HepG2 (cell line): Measurements from ENCODE around the gene RGS19. TPM values are rescaled to one million over a fixed set of nuclear protein-coding genes. Genes with fewer than 3 reads are reported as not detected.
A peak's percentile ranks its signal among the peaks of the same experiment; 100 is the strongest.

ENCODE experiments used
- ARNT2 ChIP-seq: sonication (generic); formaldehyde crosslinking; IDR thresholded peaks from 2 replicates; pipeline ENCODE4 v1.8.0; 2022; ENCODE audit warnings: mild to moderate bottlenecking, low read depth, missing genetic modification reagents, moderate library complexity
- EP300 ChIP-seq, 3 experiments: sonication (generic) in 1 of 3; formaldehyde crosslinking in 1 of 3; IDR thresholded peaks; 2 replicates each; pipeline versions ENCODE4 v1.5.1 to v1.6.1; 2011 to 2020; ENCODE audit warnings: low read depth in 2 of 3, low read length in 2 of 3, borderline replicate concordance in 1 of 3, improper control_type of control experiment in 1 of 3, mild to moderate bottlenecking in 1 of 3, missing genetic modification reagents in 1 of 3, moderate library complexity in 1 of 3
- FIP1L1 ChIP-seq: fragments of 200-400 bp; formaldehyde crosslinking; IDR thresholded peaks from 2 replicates; pipeline ENCODE4 v1.6.1; 2018; ENCODE audit warnings: low read depth, mild to moderate bottlenecking, low read length, moderate library complexity, borderline replicate concordance; ENCODE audit not compliant: insufficient read depth
- GATA4 ChIP-seq: sonication (generic); IDR thresholded peaks from 2 replicates; pipeline ENCODE4 v1.6.1; 2016; ENCODE audit warnings: antibody characterized with exemption, low read depth, borderline replicate concordance
- MTF1 ChIP-seq: sonication (generic); formaldehyde crosslinking; IDR thresholded peaks from 2 replicates; pipeline ENCODE4 v1.5.0; 2020; ENCODE audit warnings: missing genetic modification reagents
- SETDB1 ChIP-seq: sonication (generic); formaldehyde crosslinking; IDR thresholded peaks from 2 replicates; pipeline ENCODE4 v1.5.1; 2020; ENCODE audit warnings: missing genetic modification reagents, mild to moderate bottlenecking, borderline replicate concordance
- SMAD1 ChIP-seq: sonication (generic); formaldehyde crosslinking; IDR thresholded peaks from 2 replicates; pipeline ENCODE4 v1.4.0; 2020; ENCODE audit warnings: missing genetic modification reagents, low read depth, mild to moderate bottlenecking, borderline replicate concordance
- YY1 ChIP-seq: IDR thresholded peaks from 2 replicates; pipeline ENCODE4 v1.6.1; 2011; ENCODE audit warnings: low read length, low read depth, moderate library complexity, mild to moderate bottlenecking; ENCODE audit not compliant: insufficient read depth, insufficient replicate concordance
- ZFP36L2 ChIP-seq: sonication (generic); formaldehyde crosslinking; IDR thresholded peaks from 2 replicates; pipeline ENCODE4 v1.4.0; 2020; ENCODE audit warnings: missing genetic modification reagents
- ZNF256 ChIP-seq: sonication (generic); formaldehyde crosslinking; conservative IDR thresholded peaks from 2 replicates; pipeline ENCODE4 v1.4.0; 2020; ENCODE audit warnings: missing genetic modification reagents
- ZNF501 ChIP-seq: sonication (generic); formaldehyde crosslinking; IDR thresholded peaks from 2 replicates; pipeline ENCODE4 v1.5.1; 2020; ENCODE audit warnings: mild to moderate bottlenecking, moderate library complexity, missing genetic modification reagents
- ZNF720 ChIP-seq: sonication (generic); formaldehyde crosslinking; IDR thresholded peaks from 2 replicates; pipeline ENCODE4 v1.4.0; 2020; ENCODE audit warnings: missing genetic modification reagents
- ZNF780A ChIP-seq: sonication (generic); formaldehyde crosslinking; IDR thresholded peaks from 2 replicates; pipeline ENCODE4 v1.8.0; 2022; ENCODE audit warnings: mild to moderate bottlenecking, missing genetic modification reagents, moderate library complexity
- ZSCAN31 ChIP-seq: sonication (generic); formaldehyde crosslinking; IDR thresholded peaks from 2 replicates; pipeline ENCODE4 v1.5.0; 2020; ENCODE audit warnings: low read depth, mild to moderate bottlenecking, missing genetic modification reagents
- polyA plus RNA-seq, 8 experiments: library from polyadenylated mRNA; depleted of rRNA in 3 of 8; stranded (reverse) in 7 of 8; unstranded in 1 of 8; fragments of >200 nt; fragmentation: Illumina TruSeq in 4 of 8; extraction: Trizol in 4 of 8; gene quantifications; 2 replicates each; pipeline versions ENCODE4 v1.2.1 to v1.2.3, GENCODE V29; 2011 to 2016; ENCODE audit warnings: low read depth in 4 of 8, missing spikeins in 1 of 8, mixed read lengths in 1 of 8; ENCODE audit not compliant: insufficient read depth in 1 of 8
- total RNA-seq, 5 experiments: library from RNA; depleted of rRNA; stranded (reverse); fragments of >200 nt; fragmentation: Illumina TruSeq; extraction: Trizol; gene quantifications; 2 replicates each; pipeline ENCODE4 v1.2.3, GENCODE V29; 2016; ENCODE audit warnings: low read depth in 1 of 5
- TF ChIP-seq, protein P1 (sequence below): sonication (generic); formaldehyde crosslinking; IDR thresholded peaks from 2 replicates; pipeline ENCODE4 v1.4.0; 2020; ENCODE audit warnings: low read depth, missing genetic modification reagents
- TF ChIP-seq, protein P2 (sequence below): sonication (generic); formaldehyde crosslinking; IDR thresholded peaks from 2 replicates; pipeline ENCODE4 v1.5.0; 2020; ENCODE audit warnings: missing genetic modification reagents, mild to moderate bottlenecking, borderline replicate concordance
- TF ChIP-seq, protein P3 (sequence below): sonication (generic); formaldehyde crosslinking; IDR thresholded peaks from 2 replicates; pipeline ENCODE4 v1.5.0; 2020; ENCODE audit warnings: missing genetic modification reagents
- TF ChIP-seq, protein P4 (sequence below): sonication (generic); formaldehyde crosslinking; IDR thresholded peaks from 2 replicates; pipeline ENCODE4 v1.4.0; 2020; ENCODE audit warnings: mild to moderate bottlenecking, missing genetic modification reagents
- TF ChIP-seq, protein P5 (sequence below): sonication (generic); formaldehyde crosslinking; conservative IDR thresholded peaks from 2 replicates; pipeline ENCODE4 v1.5.0; 2020; ENCODE audit warnings: missing genetic modification reagents

The RGS19 gene
- total and polyA plus RNA-seq, 2 of the 13 experiments (the other 11 are each of a cell fraction or from before 2014, with no cell fraction given), result 10.7 to 11.9 TPM

DNA sequence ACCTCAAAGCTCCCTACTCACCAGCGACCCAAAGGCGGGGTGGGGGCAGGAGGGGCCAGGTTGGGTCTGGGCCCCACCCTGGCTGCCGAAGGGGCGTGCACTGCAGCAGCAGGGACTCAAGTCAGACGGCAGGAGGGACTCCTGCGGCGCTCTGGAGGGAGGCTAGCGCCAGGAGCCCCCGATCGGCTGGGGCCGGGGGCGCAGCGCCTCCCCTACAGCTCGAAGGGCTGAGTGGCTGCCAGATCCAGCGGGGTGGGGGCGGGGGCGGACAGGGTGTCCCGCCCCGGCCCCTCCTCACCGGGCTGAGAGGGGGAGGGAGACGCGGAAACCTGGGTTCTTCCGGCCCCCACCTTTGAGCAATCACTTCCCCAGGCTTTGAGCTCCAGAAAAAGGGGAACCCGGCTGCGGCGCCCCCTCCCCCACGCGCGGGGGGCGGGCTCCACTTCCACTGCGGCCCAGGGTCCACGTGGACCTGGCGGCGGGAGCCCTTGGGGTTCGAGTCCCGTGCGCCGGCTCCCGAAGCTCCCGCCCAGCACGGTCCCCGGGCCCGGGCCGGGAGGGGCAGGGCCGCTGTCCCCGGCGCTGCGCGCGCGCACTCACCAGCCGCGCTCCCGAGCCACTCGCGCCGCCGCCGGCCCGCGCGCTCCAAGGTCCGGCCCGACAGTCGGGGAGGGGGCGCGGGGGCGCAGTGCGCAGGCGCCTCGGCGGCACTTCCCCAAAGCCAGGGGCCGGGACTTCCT lies at the start of gene RGS19 (continued):
- TF ChIP-seq, protein P1, sequence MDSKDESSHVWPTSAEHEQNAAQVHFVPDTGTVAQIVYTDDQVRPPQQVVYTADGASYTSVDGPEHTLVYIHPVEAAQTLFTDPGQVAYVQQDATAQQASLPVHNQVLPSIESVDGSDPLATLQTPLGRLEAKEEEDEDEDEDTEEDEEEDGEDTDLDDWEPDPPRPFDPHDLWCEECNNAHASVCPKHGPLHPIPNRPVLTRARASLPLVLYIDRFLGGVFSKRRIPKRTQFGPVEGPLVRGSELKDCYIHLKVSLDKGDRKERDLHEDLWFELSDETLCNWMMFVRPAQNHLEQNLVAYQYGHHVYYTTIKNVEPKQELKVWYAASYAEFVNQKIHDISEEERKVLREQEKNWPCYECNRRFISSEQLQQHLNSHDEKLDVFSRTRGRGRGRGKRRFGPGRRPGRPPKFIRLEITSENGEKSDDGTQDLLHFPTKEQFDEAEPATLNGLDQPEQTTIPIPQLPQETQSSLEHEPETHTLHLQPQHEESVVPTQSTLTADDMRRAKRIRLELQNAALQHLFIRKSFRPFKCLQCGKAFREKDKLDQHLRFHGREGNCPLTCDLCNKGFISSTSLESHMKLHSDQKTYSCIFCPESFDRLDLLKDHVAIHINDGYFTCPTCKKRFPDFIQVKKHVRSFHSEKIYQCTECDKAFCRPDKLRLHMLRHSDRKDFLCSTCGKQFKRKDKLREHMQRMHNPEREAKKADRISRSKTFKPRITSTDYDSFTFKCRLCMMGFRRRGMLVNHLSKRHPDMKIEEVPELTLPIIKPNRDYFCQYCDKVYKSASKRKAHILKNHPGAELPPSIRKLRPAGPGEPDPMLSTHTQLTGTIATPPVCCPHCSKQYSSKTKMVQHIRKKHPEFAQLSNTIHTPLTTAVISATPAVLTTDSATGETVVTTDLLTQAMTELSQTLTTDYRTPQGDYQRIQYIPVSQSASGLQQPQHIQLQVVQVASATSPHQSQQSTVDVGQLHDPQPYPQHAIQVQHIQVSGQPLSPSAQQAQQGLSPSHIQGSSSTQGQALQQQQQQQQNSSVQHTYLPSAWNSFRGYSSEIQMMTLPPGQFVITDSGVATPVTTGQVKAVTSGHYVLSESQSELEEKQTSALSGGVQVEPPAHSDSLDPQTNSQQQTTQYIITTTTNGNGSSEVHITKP (CRISPR knock-in tag), result no peak
- TF ChIP-seq SMAD1 (CRISPR knock-in tag) (no peak), ARNT2 (CRISPR knock-in tag) (0 out of 2 replicates have a peak, but pooled peaks have one; percentile 12), FIP1L1 (no peak), SETDB1 (CRISPR knock-in tag) (peak; percentile 64; the same call in 1 of the 2 replicates), EP300 (IDR thresholded peaks at IDR 0.05; ENCODE audit: low read depth in 2 of 2, low read length in 2 of 2) (no peak), EP300 (CRISPR knock-in tag; IDR thresholded peaks at IDR 0.05; ENCODE audit: borderline replicate concordance) (no peak), ZNF256 (no peak), YY1 (no peak), MTF1 (no peak), ZNF720 (CRISPR knock-in tag) (peak; percentile 67; the same call in 1 of the 2 replicates), GATA4 (no peak), ZFP36L2 (CRISPR knock-in tag) (no peak), ZNF501 (CRISPR knock-in tag) (no peak; the same call in none of the 2 replicates), ZNF780A (CRISPR knock-in tag) (no peak), ZSCAN31 (CRISPR knock-in tag) (no peak)
- TF ChIP-seq, protein P2, sequence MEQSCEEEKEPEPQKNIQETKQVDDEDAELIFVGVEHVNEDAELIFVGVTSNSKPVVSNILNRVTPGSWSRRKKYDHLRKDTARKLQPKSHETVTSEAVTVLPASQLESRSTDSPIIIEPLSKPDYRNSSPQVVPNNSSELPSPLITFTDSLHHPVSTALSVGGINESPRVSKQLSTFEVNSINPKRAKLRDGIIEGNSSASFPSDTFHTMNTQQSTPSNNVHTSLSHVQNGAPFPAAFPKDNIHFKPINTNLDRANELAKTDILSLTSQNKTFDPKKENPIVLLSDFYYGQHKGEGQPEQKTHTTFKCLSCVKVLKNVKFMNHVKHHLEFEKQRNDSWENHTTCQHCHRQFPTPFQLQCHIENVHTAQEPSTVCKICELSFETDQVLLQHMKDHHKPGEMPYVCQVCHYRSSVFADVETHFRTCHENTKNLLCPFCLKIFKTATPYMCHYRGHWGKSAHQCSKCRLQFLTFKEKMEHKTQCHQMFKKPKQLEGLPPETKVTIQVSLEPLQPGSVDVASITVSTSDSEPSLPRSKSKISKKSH (CRISPR knock-in tag), result peak; percentile 84
- TF ChIP-seq, protein P3, sequence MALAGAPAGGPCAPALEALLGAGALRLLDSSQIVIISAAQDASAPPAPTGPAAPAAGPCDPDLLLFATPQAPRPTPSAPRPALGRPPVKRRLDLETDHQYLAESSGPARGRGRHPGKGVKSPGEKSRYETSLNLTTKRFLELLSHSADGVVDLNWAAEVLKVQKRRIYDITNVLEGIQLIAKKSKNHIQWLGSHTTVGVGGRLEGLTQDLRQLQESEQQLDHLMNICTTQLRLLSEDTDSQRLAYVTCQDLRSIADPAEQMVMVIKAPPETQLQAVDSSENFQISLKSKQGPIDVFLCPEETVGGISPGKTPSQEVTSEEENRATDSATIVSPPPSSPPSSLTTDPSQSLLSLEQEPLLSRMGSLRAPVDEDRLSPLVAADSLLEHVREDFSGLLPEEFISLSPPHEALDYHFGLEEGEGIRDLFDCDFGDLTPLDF (CRISPR knock-in tag), result no peak
- TF ChIP-seq, protein P4, sequence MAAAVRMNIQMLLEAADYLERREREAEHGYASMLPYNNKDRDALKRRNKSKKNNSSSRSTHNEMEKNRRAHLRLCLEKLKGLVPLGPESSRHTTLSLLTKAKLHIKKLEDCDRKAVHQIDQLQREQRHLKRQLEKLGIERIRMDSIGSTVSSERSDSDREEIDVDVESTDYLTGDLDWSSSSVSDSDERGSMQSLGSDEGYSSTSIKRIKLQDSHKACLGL, result no peak; the same call in 1 of the 2 replicates
- TF ChIP-seq, protein P5, sequence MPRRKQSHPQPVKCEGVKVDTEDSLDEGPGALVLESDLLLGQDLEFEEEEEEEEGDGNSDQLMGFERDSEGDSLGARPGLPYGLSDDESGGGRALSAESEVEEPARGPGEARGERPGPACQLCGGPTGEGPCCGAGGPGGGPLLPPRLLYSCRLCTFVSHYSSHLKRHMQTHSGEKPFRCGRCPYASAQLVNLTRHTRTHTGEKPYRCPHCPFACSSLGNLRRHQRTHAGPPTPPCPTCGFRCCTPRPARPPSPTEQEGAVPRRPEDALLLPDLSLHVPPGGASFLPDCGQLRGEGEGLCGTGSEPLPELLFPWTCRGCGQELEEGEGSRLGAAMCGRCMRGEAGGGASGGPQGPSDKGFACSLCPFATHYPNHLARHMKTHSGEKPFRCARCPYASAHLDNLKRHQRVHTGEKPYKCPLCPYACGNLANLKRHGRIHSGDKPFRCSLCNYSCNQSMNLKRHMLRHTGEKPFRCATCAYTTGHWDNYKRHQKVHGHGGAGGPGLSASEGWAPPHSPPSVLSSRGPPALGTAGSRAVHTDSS (CRISPR knock-in tag), result no peak
